Activated T-cell treated with anti-CD3 and anti-CD28 coated beads, Interleukin-2, amount 50 U/mL, for 24 hours (primary cell): ENCODE measurements around the gene DSCAML1.

ENCODE experiments used
- DNase-seq: peaks from one replicate; pipeline ENCODE4 v3.0.0-alpha.2; 2020
- H3K27ac Mint-ChIP-seq: 2 replicates; pipeline ENCODE4 v1.8.0; 2020; ENCODE audit warnings: mild to moderate bottlenecking, mixed read lengths
- H3K27me3 Mint-ChIP-seq: 2 replicates; pipeline ENCODE4 v1.8.0; 2020; ENCODE audit warnings: mixed read lengths
- H3K36me3 Mint-ChIP-seq: 2 replicates; pipeline ENCODE4 v1.8.0; 2020; ENCODE audit warnings: low read depth, mixed read lengths
- H3K4me1 Mint-ChIP-seq: 2 replicates; pipeline ENCODE4 v1.8.0; 2020; ENCODE audit warnings: low read depth, mixed read lengths
- H3K4me3 Mint-ChIP-seq: 2 replicates; pipeline ENCODE4 v1.8.0; 2020; ENCODE audit warnings: mild to moderate bottlenecking, moderate library complexity, mixed read lengths
- H3K9me3 Mint-ChIP-seq: 2 replicates; pipeline ENCODE4 v1.8.0; 2020; ENCODE audit warnings: mixed read lengths

The DSCAML1 gene

DNA sequence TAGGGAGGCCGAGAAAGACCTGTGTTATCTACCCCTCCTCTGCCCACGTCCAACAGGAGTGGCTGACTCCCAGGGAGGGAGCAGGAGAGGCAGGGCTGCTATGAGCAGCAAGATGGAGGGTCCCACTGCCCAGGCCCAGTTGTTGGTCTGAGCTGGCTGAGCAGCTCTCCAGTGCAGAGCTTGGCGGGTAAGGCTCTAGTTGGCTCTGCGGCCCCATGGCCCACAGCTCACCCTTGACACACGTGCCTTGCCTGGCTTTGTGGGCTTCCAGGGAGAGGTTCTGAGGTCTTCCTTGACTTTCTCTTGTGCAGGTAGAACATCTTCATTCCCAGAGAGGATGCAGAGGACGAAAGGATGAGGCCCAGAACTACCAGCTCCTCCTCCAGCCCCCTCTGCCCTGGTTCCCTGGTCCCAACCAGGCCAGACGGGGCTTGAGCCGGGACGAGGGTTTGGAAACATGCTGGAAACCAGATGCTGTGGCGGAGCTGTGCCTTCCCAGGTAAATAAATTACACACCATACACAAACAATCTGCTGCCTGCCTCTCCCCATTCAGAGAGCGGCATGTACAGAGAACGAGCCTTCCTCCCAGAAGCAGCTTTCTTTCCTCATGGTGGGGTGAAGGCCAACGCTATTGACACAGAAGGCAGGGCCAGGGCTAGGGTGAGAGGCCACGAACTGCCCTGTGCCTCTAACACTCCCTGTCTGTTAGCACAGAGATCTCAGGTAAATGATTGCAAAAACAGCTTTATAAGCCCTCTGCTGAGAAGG, 48.1 kb downstream of the DSCAML1 start:
- H3K4me1 Mint-ChIP-seq, result no peaks in the 10 kb centered on the region
- no peak overlapping the region for H3K4me3 Mint-ChIP-seq
- no peaks in the 10 kb centered on the region for H3K27me3 Mint-ChIP-seq
- no peaks in the 10 kb centered on the region for H3K36me3 Mint-ChIP-seq
- H3K27ac Mint-ChIP-seq, result no peak overlapping the region
- no peak for DNase-seq
- no peaks in the 10 kb centered on the region for H3K9me3 Mint-ChIP-seq

DNA sequence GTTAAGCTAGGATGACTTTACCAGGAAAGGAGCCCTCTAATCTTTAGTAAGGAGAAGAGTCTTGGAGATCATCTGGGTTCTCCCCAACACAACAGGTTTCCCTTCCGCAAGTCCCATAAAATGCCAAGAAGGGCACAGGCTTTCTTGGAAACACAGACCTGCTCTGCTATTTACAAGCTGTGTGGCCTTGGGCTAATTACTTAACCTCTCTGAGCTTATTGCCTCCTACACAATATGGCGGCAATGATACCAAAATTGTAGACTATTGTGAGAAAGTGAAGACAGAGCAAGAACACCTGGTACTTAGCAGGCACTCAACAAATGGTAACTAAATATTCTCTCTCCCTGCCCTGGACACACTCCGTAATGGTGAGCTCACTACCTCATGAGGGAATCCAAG, 49.1 kb downstream of the DSCAML1 start:
- Mint-ChIP-seq H3K4me1 (no peaks in the 10 kb centered on the region), H3K4me3 (no peak overlapping the region), H3K9me3 (no peaks in the 10 kb centered on the region), H3K27ac (no peak overlapping the region), H3K27me3 (peaks cover 7% of the 10 kb centered on the region), H3K36me3 (no peaks in the 10 kb centered on the region)
- no peak for DNase-seq

DNA sequence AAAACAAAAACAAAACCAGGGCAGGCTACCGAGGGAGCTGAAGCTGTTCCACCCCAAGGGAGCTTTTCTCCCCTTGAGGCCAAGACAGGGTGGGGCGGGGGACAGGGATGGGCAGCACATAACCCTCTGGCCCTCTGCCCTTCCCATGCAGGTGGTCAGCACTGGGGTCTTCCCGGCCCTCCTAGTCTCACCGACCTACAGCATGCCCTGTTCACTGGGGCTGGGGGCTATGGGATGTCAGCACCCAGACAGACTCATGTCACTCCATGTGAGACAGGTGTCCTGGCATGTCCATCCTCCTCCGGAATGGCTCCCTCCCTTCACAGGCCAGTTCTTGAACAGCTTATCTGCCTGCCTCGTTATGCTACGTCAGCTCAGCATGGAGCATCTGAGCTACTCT, 51.7 kb downstream of the DSCAML1 start:
- Mint-ChIP-seq H3K36me3 (no peaks in the 10 kb centered on the region), H3K9me3 (no peaks in the 10 kb centered on the region), H3K4me1 (no peaks in the 10 kb centered on the region), H3K27me3 (peaks cover 12% of the 10 kb centered on the region), H3K4me3 (no peak overlapping the region), H3K27ac (no peak overlapping the region)
- no peak for DNase-seq

DNA sequence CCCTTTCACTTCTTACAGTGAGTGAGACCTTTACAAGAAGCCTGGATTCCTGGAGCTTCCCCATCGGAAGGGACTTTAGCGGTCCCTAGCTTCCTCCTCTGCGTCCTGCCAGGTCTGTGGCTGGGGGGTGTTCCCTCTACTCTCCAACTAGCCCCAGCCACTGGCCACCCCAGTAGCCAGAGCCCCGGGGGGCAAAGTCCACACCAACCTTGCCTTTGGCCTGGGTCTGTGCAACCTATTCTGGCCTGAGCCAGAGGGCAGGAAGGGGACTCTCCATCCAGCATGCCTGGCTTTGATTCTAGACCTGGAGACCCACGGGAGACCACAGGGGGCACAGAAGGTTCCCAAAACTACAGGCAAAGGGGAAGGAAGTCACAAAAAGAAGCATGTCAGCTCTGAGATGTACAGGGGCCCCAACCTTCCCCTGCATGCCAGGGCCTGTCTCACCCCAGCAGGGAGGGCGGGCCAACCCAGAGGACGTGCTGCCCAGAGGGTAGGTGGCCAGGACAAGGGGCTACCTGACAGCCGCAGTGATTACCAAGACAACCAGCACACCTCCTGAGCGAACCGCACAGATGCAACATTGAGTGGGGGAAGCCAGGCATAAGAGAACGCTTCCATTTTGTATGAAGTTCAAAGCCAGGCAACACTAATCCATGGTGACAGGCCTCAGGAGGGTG, 52.4 kb downstream of the DSCAML1 start:
- no peak for DNase-seq
- Mint-ChIP-seq H3K4me1 (no peaks in the 10 kb centered on the region), H3K4me3 (no peak overlapping the region), H3K27ac (no peak overlapping the region), H3K36me3 (no peaks in the 10 kb centered on the region), H3K9me3 (no peaks in the 10 kb centered on the region), H3K27me3 (peaks cover 15% of the 10 kb centered on the region)

DNA sequence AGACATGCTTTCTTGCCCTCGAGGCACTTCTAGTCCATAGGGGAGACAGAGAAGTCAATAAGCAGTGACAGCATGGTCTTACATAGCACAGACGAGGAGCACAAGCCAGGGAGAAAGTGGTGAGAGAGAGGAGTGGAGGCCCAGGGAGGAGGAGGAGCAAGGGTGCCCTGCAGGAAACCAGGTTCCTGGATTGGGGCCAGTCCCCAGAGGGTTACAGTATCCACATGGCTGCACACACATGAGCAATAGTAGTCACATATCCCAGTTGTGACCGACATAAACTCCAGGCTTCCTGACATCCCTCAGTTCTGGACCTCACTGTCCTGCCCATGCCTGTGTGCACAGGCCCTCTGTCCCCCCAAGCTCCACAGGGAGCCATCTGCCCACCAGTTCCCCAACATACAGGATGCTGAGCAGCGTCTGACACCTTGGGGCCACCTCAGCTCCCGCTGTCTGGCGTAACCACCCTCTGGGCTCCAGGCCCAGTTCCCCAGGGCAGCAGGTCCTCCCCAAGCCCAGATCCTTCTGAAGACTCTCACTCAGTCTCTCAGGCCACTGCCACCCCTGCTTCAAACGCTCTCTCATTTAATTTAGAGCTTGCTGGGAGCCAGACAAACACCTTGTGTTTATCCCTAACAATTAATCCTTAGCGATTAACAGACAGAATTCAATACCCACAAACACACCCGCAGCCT, 53.7 kb downstream of the DSCAML1 start:
- Mint-ChIP-seq H3K9me3 (no peaks in the 10 kb centered on the region), H3K27ac (no peak overlapping the region), H3K4me1 (no peaks in the 10 kb centered on the region), H3K36me3 (no peaks in the 10 kb centered on the region), H3K4me3 (no peak overlapping the region), H3K27me3 (peaks cover 15% of the 10 kb centered on the region)
- no peak for DNase-seq

DNA sequence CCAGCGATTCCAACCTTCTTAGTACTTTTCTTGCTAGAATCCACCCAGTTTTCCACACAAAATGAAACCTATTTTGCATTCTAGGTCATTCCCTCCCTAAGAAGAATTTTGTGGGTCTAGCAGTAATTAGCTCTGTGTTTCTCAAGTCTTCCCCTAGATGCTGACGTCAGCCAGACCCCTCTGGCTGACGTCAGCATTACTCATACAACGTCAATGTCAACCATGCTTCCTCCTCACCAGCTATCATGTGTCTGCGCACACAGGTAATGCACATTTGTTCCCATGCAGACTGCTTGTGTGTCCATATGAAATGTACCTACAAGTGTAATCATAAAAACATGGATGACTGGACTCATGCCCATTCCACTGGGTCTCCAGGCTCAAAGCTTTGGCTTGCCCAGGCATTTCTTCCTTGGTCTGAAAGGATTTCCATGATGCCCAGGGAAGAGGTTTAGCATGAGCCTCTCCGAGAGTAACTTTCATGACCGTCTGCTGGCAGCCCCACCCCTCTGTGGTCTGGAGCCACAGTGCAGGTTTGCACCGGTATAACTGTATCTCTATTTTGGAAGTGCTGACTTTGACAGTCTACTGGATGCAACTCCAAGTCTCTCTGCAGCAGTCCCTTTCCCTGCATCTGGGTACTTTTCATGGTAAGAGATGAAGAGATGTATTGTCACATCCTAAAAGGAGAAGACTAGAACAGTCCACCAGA, 58.6 kb downstream of the DSCAML1 start:
- Mint-ChIP-seq H3K4me3 (no peak overlapping the region), H3K36me3 (no peaks in the 10 kb centered on the region), H3K4me1 (peaks cover 2% of the 10 kb centered on the region), H3K9me3 (no peaks in the 10 kb centered on the region), H3K27ac (no peak overlapping the region), H3K27me3 (peaks cover 9% of the 10 kb centered on the region)
- no peak for DNase-seq

DNA sequence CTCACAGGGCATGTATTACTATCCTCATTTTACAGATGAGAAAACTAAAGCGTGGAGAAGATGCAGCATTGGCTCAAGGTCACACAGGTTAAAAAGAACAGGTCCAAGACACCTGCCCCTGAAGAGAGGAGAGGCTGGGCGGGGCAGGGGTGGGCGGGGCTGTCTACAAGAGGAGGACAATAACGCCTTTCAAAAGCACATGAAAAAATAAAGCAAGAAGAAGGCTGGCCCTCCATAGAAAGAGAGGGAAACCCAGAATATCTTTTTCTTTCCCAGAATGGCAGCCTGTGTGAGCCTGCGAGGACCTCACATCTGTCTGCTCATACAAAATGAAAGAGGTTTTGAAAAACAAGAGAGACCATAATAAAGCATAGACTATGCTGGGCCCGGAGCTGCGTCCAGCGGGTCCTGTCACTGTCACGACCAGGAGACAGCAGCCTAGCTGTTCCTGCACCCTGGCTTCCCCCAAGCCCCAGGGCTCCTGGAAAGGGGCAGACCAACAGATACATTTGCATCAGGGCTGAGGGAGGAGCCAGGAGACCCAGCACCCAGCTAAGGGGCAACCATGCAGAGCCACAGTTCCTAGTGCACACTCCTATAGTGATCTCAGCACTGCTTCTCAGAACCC, 61.6 kb downstream of the DSCAML1 start:
- Mint-ChIP-seq H3K9me3 (no peaks in the 10 kb centered on the region), H3K36me3 (no peaks in the 10 kb centered on the region), H3K27ac (no peak overlapping the region), H3K4me3 (no peak overlapping the region), H3K4me1 (peaks cover 2% of the 10 kb centered on the region), H3K27me3 (peaks cover 3% of the 10 kb centered on the region)
- no peak for DNase-seq

DNA sequence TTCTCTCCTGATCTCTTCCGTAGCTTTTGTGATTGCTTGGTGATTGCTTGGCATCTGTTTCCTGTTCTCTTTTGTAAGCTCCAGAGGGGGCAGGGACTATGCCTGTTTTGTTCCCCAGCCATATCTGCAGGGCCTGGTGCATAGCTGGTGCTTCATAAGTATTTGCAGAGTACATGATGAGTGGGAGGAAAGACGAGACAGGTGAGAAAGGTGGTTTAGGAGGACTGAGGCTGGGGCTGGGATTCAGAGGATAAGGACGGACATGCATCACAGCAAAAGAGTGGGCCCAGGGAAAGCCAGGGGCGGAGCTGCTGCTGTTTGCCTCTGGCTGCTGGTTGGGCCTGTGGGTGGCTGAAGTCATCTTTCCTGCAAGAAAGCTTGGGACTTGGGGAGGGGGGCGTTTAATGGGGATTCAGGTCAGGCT, 62.4 kb downstream of the DSCAML1 start:
- Mint-ChIP-seq H3K9me3 (no peaks in the 10 kb centered on the region), H3K4me3 (no peak overlapping the region), H3K4me1 (peaks cover 2% of the 10 kb centered on the region), H3K27me3 (no peaks in the 10 kb centered on the region), H3K36me3 (no peaks in the 10 kb centered on the region), H3K27ac (no peak overlapping the region)
- no peak for DNase-seq

DNA sequence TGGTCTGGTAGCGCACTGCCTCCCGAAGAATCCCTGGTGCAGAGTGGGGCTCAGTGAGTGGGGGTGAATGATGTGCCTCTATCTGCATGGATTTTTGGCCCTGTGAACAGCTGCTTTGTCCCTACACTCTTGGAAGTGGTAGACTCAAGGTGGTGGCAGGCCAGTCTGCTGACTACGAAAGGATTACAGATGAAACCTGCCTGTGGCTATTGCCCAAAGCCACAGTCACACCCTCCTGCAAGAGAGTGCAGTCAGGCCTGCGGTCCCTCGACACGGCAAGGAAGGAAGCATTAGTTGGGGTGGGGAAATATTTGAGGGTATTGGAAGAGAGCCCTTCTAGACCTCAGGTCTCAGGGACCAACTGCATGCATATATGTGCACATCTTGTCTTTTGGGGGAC, 63.7 kb downstream of the DSCAML1 start:
- no peak for DNase-seq
- no peaks in the 10 kb centered on the region for H3K27me3 Mint-ChIP-seq

DNA sequence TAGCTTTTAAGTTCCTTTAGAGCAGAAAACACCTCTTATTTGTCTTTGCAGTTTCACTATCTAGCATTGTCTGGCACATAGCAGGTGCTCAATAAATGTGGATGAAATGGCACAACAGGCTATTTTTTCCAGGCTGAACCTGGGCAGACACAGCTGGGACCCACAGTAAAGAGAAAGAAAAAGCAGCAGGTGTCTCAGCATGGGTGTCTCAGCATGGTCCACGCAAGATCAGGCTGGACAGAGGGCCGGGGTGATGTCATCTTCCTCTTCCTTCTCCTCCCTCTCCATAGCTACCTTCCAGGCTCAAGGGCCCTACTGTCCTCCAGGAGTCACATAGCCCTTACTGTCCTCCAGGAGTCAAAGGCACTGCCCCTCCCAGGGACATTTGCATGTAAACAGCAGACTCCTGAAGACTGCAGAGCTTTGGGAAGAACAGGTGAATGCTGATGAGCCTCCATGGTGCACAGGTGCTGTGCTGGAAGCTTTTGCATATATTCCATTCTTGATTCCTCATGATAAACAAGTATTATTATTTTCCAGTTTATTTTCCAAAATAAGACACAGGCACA, 65.2 kb downstream of the DSCAML1 start:
- H3K27me3 Mint-ChIP-seq, result no peaks in the 10 kb centered on the region
- H3K36me3 Mint-ChIP-seq, result no peaks in the 10 kb centered on the region
- H3K4me3 Mint-ChIP-seq, result no peak overlapping the region
- no peak overlapping the region for H3K27ac Mint-ChIP-seq
- no peak for DNase-seq
- H3K9me3 Mint-ChIP-seq, result no peaks in the 10 kb centered on the region
- H3K4me1 Mint-ChIP-seq, result no peaks in the 10 kb centered on the region

More for the DNA sequence above, 63.7 kb downstream of the DSCAML1 start:
- H3K4me1 Mint-ChIP-seq, result peaks cover 2% of the 10 kb centered on the region
- H3K27ac Mint-ChIP-seq, result no peak overlapping the region
- H3K36me3 Mint-ChIP-seq, result no peaks in the 10 kb centered on the region
- no peak overlapping the region for H3K4me3 Mint-ChIP-seq
- no peaks in the 10 kb centered on the region for H3K9me3 Mint-ChIP-seq

DNA sequence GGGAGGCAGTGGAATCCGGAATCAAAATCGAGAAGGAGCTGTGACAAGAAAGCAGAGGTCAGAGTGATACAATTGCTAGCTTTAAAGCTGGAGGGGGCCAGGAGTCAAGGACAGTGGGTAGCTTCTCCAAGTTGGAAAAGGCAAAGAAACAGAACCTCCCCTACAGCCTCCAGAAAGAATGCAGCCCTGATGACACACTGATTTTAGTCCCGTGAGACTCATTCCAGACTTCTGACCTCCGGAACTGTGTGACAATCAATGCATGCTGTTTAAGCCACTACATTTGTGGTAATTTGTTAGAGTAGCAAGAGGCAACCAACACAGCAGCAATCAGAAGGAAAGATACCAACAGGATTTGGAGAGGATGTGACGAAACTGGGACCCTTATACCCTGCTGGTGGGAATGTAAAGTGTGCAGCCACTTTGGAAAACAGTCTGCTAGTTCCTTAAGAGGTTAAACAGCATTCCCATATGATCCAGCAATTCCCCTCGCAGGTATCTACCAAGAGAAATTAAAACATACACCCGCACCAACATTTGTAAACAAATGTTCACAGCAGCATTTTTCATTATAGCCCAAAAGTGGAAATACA, 66.7 kb downstream of the DSCAML1 start:
- Mint-ChIP-seq H3K4me3 (no peak overlapping the region), H3K9me3 (no peaks in the 10 kb centered on the region), H3K27ac (no peak overlapping the region), H3K27me3 (no peaks in the 10 kb centered on the region), H3K4me1 (no peaks in the 10 kb centered on the region), H3K36me3 (no peaks in the 10 kb centered on the region)
- no peak for DNase-seq

DNA sequence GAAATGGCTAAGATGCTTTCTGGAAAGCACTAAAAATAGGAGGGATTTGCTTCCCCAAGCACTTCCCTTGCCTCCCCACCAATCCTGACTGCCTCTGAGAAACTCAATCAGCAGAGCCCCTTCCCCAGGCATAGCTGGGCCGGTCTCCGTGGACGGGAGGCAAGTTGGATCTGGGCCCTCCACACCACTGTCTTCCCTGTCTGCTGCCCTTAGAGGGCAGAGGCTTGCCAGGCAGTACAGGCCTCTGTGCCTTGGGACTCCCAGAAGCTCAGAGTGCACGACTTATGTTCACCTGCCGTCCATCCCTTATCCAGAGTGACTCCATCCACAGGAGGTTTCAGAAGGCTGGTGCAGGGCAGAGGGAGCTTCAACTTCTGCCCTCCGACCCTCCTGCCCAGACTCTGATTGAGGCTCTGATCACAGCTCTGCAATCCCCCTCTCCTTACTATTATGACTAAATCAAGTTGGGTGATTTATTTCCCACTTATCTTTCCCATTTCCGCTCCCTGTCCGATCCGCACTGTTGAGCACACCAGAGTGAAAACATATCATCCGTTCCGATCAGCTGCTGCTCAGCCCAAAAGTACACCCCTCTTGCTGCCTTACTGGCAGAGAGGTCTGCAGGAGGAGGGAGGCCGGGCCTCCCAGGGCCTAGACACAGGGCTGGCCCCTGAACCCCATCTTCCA, 71.8 kb downstream of the DSCAML1 start:
- H3K27me3 Mint-ChIP-seq, result peaks cover 3% of the 10 kb centered on the region
- no peak overlapping the region for H3K4me3 Mint-ChIP-seq
- H3K4me1 Mint-ChIP-seq, result no peaks in the 10 kb centered on the region
- no peak for DNase-seq
- H3K9me3 Mint-ChIP-seq, result no peaks in the 10 kb centered on the region
- no peak overlapping the region for H3K27ac Mint-ChIP-seq
- no peaks in the 10 kb centered on the region for H3K36me3 Mint-ChIP-seq

DNA sequence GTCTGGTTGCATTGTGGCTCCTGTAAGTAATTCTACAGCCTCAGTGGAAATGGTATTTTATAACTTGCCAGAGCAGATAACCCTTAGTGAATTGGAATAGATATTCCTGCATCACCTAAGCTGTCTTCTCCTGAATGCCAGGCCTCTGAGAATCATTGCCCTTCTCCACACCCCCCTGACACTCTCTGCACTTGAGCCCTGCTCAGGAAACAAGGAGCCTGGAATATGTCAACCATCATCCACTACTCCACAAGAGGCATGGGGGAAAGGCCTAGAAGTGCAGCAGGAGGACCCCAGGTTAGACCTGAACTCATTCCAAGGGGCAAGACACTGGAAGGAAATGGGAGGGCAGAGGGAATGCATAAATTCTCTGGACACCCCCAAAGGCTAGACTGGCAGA, 72.4 kb downstream of the DSCAML1 start:
- Mint-ChIP-seq H3K9me3 (no peaks in the 10 kb centered on the region), H3K4me3 (no peak overlapping the region), H3K27ac (no peak overlapping the region), H3K36me3 (no peaks in the 10 kb centered on the region), H3K27me3 (peaks cover 3% of the 10 kb centered on the region), H3K4me1 (no peaks in the 10 kb centered on the region)
- no peak for DNase-seq
